Measurements from ENCODE around the gene TAOK1.
A peak's percentile ranks its signal among the peaks of the same experiment; 100 is the strongest.

The TAOK1 gene

DNA sequence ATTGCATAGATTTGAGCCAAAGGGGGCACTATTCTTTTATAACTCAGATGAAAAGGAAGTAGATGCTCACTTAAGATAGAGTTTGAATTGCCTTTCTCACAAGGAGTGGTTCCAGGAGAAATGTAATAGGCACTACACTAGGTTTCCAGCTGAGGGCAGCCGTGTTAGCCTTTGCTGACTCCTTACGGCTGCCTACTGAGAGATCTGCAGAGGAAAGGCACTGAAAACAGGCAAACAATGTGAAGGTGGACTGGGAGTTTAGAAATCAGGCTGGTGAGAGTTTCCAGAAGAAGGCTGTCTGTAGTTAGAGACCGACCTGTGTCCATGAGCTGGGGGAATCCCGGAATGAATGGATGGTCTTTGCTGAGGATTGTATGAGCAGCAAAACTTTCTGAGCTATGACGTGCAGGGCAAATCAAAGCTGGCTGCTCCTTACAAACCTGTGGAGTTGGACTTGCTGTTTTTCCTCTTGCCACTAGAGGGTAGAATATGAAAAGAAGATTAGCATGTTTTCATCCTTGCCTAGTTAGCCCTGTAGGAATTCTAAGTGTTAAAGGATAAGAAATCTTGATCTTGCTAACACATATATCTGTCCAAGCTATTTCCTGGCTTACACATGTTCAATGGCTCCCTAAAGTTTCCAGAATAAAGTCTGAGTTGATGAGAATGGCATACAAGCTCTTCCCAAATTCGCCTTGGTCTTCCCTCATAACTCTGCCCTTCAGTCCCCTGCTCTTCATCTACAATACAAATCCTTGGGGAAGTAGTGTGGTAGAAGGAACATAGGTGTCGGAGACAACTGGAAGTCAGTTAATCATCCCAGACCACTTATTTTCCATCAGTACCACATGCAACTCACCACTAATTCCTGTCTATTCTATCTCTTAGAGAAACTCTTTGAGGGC is 20.1 kb upstream of the TAOK1 start:
- DNase-seq = peak; percentile 87
- in situ Hi-C loops (cut with HindIII; ENCODE audit: low pct_ligation_motif_present, low pct_unique_long_range_greater_than_20kb, low sequenced_read_pairs) = no loop called here

DNA sequence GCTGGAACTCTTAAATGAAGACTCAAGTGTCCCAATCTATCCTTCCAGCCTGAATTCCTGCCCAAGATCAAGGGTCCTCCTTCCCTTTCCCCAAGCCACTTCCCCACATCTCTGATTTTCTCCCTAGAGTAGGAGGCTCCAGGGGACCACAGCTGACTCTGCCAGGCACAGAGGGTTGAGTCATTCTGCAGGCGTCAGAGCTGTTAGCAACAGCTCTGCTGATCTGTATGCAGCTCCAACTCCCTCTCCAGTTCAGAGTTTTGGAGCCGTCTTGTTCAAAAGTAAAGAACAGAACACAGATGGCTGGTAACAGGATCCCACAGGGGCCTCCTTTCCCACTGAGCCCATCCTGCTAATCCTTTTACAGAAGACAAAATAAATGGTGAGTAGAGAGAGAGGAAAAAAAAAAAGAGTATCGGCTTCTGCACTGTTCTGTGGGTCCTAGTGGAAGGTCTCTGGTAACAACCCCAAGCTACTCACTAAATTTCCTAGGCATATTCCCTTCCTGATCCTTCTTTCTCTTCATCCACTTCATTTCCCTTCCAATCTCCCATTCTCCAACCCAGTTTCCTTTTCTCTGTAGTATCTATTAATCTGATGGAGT is 13.4 kb upstream of the TAOK1 start:
- DNase-seq = peak; percentile 71
- in situ Hi-C loops (cut with HindIII; ENCODE audit: low pct_ligation_motif_present, low pct_unique_long_range_greater_than_20kb, low sequenced_read_pairs) = no loop called here

GRCh38 chr17:29378500-29378899 is 11.7 kb upstream of the TAOK1 start:
- in situ Hi-C loops (cut with HindIII; ENCODE audit: low pct_ligation_motif_present, low pct_unique_long_range_greater_than_20kb, low sequenced_read_pairs) = no loop called here

GRCh38 chr17:29379084-29379991 is 10.8 kb upstream of the TAOK1 start:
- no peak for DNase-seq
- in situ Hi-C loops (cut with HindIII; ENCODE audit: low pct_ligation_motif_present, low pct_unique_long_range_greater_than_20kb, low sequenced_read_pairs) = no loop called here

More at GRCh38 chr17:29378500-29378899, 11.7 kb upstream of the TAOK1 start:
- no peak for DNase-seq

DNA sequence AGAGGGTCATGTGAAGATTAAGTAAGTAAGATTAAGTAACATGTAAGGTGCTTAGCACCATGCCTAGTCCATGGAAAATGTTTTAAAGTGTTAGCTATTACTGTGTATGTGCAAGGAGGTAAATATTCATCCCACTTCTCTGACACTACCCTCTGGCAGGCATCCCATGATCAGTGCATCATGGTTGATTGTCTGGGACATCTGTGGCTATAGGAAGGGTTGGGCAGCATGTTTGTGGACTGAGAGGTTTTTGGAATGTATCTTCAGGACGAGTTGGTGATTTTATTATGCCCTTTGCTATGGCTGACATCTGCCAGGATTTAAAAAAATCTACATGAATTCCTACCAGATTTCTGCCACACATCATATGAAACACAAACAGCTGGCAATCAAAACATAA is 6.5 kb upstream of the TAOK1 start:
- in situ Hi-C loops (cut with HindIII; ENCODE audit: low pct_ligation_motif_present, low pct_unique_long_range_greater_than_20kb, low sequenced_read_pairs) = no loop called here
- no peak for DNase-seq

GRCh38 chr17:29384901-29385300 is 5.3 kb upstream of the TAOK1 start:
- in situ Hi-C loops (cut with HindIII; ENCODE audit: low pct_ligation_motif_present, low pct_unique_long_range_greater_than_20kb, low sequenced_read_pairs) = no loop called here
- DNase-seq = peak; percentile 56

DNA sequence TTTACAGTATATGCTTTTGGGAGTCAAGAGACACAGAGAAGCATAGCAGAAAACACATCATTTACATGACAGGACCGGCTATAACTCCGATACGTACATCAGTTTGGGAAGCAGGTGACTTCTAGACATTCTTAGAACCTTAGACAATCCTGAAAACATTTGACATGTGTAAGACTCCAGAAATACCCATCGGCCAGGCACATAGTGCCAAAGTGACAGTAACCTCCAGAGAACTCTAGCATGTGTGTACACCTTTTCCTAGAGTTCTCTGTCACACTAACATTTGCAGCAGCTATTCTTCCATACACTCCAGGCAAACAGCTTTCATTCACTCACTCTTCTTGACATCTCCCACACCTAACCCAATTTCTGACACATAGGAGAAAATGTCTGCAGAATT is 3.4 kb upstream of the TAOK1 start:
- DNase-seq = no peak
- in situ Hi-C loops (cut with HindIII; ENCODE audit: low pct_ligation_motif_present, low pct_unique_long_range_greater_than_20kb, low sequenced_read_pairs) = no loop called here

DNA sequence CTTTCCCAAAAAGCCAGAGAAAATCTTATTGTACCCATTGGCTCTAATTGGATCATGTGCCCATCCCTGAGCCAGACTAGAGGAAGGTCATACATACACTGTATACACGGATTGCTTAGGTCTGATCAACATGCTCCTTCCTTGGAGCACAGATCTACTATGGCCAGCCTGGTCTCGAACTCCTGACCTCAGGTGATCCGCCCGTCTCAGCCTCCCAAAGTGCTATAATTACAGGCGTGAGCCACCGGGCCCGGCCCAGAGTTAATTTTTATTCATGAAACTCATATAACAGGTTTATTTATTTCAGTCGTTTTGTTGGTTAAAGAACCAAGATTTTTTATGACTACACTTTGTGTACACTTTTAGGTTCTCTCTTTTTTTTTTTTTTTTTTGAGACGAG is 1.2 kb upstream of the TAOK1 start:
- no peak for DNase-seq
- in situ Hi-C loops (cut with HindIII; ENCODE audit: low pct_ligation_motif_present, low pct_unique_long_range_greater_than_20kb, low sequenced_read_pairs) = no loop called here

- in situ Hi-C loops (cut with HindIII; ENCODE audit: low pct_ligation_motif_present, low pct_unique_long_range_greater_than_20kb, low sequenced_read_pairs) = no loop called here
- peak; percentile 47 for DNase-seq
These were observed 878 bp downstream of the TAOK1 start for GRCh38 chr17:29390851-29391631.

DNA sequence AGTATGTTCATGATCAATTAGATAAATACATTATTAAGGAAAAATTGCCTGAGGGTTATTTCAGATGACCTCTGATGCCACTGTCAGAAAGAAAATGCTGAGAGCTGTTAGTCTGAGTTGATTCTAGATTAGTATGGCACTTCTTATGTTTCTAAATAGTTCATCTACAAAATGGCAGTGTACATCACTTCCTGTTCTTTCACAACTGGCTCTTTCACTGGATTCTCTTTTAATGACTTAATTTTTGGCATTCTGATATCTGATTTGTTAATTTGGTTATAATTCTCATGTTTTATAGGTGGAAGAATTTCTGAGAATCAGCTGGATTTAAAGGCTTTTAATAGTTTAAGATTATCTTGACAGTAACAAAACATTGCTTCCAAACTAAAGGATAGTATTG is 3.3 kb downstream of the TAOK1 start:
- in situ Hi-C loops (cut with HindIII; ENCODE audit: low pct_ligation_motif_present, low pct_unique_long_range_greater_than_20kb, low sequenced_read_pairs) = no loop called here
- no peak for DNase-seq

GRCh38 chr17:29394761-29395160 is 4.6 kb downstream of the TAOK1 start:
- no peak for DNase-seq
- in situ Hi-C loops (cut with HindIII; ENCODE audit: low pct_ligation_motif_present, low pct_unique_long_range_greater_than_20kb, low sequenced_read_pairs) = no loop called here

- in situ Hi-C loops (cut with HindIII; ENCODE audit: low pct_ligation_motif_present, low pct_unique_long_range_greater_than_20kb, low sequenced_read_pairs) = no loop called here
- DNase-seq = no peak
These were observed 5.9 kb downstream of the TAOK1 start for GRCh38 chr17:29396066-29396465.

DNA sequence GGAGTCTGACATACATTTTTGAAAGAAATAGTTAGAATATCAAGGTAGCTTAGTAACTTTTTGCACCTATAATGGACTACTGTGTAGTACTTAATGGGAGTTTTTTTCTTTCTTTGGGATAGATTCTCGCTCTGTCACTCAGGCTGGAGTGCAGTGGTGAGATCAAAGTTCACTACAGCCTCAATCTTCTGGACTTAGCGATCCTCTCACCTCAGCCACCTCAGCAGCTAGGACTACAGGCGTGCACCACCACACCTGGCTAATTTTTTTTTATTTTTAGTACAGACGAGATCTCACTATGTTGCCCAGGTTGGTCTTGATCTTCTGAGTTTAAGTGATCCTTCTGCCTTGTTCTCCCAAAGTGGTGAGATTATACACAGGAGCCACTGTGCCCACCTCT is 9.5 kb downstream of the TAOK1 start:
- DNase-seq = no peak
- in situ Hi-C loops (cut with HindIII; ENCODE audit: low pct_ligation_motif_present, low pct_unique_long_range_greater_than_20kb, low sequenced_read_pairs) = no loop called here

DNA sequence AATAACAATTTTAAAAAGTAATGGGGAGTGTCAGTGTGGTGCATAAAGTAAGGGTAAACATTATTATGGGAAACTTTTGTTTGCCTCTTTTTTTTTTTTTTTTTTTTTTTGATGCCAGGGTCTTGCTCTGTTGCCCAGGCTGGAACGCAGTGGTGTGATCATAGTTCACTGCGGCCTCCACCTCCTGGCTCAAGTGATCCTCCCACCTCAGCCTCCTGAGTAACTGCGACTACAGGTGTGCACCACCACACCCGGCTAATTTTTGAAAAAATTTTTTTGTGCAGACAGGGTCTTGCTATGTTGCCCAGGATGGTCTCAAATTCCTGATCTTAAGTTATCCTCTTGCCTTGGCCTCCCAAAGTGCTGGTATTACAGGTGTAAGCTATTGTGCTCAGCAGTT is 10.7 kb downstream of the TAOK1 start:
- in situ Hi-C loops (cut with HindIII; ENCODE audit: low pct_ligation_motif_present, low pct_unique_long_range_greater_than_20kb, low sequenced_read_pairs) = no loop called here
- no peak for DNase-seq

DNA sequence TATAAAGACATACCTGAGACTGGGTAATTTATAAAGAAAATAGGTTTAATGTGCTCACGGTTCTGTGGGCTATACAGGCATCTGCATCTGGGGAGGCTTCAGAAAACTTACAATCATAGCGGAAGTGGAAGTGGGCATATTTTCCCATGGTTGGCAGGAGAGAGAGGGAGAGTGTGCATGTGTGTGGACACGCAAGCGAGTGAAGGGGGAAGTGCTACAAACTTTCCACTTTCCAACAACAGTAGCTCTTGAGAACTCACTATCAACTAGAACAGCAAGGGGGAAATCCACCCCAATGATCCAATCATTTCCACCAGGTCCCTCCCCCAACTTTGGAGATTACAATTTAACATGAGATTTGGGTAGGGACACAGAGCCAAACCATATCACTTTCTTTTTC is 11.1 kb downstream of the TAOK1 start:
- DNase-seq = no peak
- in situ Hi-C loops (cut with HindIII; ENCODE audit: low pct_ligation_motif_present, low pct_unique_long_range_greater_than_20kb, low sequenced_read_pairs) = no loop called here

- in situ Hi-C loops (cut with HindIII; ENCODE audit: low pct_ligation_motif_present, low pct_unique_long_range_greater_than_20kb, low sequenced_read_pairs) = no loop called here
- no peak for DNase-seq
These were observed 17.7 kb downstream of the TAOK1 start for GRCh38 chr17:29407856-29408255.

GRCh38 chr17:29409963-29410362 is 19.8 kb downstream of the TAOK1 start:
- DNase-seq = no peak
- in situ Hi-C loops (cut with HindIII; ENCODE audit: low pct_ligation_motif_present, low pct_unique_long_range_greater_than_20kb, low sequenced_read_pairs) = no loop called here

GRCh38 chr17:29412780-29413565 is 22.8 kb downstream of the TAOK1 start:
- no peak for DNase-seq
- in situ Hi-C loops (cut with HindIII; ENCODE audit: low pct_ligation_motif_present, low pct_unique_long_range_greater_than_20kb, low sequenced_read_pairs) = no loop called here

Data from ACHN (cell line).